K562 (cell line): Measurements from ENCODE around the gene GPR39. TPM values are rescaled to one million over a fixed set of nuclear protein-coding genes. Genes with fewer than 3 reads are reported as not detected.

Experiments
- ATAC-seq: fragments of 200-7000 bp; cut with Tn5 transposase; 3 replicates; pipeline ENCODE4 v1.9.1; 2020; ENCODE audit warnings: moderate library complexity
- BruUV-seq: library from RNA; stranded (reverse); fragments of 400-500 nt; replicated peaks from 2 replicates; lab custom pipeline; 2021; lab: Mats Ljungman, UMichigan
- CTCF ChIA-PET: fragments of 300-600 bp; formaldehyde crosslinking; extraction: SDS; loops from one replicate; lab custom pipeline; 2021; ENCODE audit warnings: low intra/inter-chr PET ratio; lab: Yijun Ruan, JAX
- POLR2A ChIA-PET: fragments of 300-600, 350-650 bp; sonication (Branson Sonifier 250); formaldehyde crosslinking; extraction: SDS; loops from one replicate; lab custom pipeline; 2021; ENCODE audit warnings: antibody characterized with exemption, inconsistent platforms; lab: Yijun Ruan, JAX
- DNase-seq, 4 experiments: peaks; one replicate each; pipeline versions ENCODE4 v3.0.0 to v3.0.0-alpha.2; 2011 to 2018; ENCODE audit warnings: low spot score in 3 of 4, mixed read lengths in 3 of 4; ENCODE audit errors: extremely low read depth in 1 of 4
- FAIRE-seq: peaks from 2 replicates; lab custom pipeline; 2011; peaks lifted over from hg19 to GRCh38; lab: Jason Lieb, UNC
- H2AFZ ChIP-seq: 2 replicates; pipeline ENCODE4 v1.6.0; 2011; ENCODE audit warnings: low read depth, low read length, control low read depth, inconsistent platforms
- H3K27ac ChIP-seq: fragments of 200-600 bp; 3 replicates; pipeline ENCODE4 v1.8.0; 2011; ENCODE audit warnings: low read depth, mild to moderate bottlenecking, control low read depth, inconsistent platforms, low read length, moderate library complexity, mixed read lengths; ENCODE audit errors: extremely low read depth
- H3K27me3 ChIP-seq, 2 experiments: fragments of 300-600 bp in 1 of 2; 2 replicates in 1 of 2; 3 replicates in 1 of 2; pipeline versions ENCODE4 v1.6.0 to v1.8.0; 2011; ENCODE audit warnings: inconsistent platforms in 2 of 2, low read length in 2 of 2, mild to moderate bottlenecking in 1 of 2, mixed read lengths in 1 of 2, moderate library complexity in 1 of 2; ENCODE audit not compliant: control insufficient read depth in 2 of 2, insufficient read depth in 2 of 2
- H3K36me3 ChIP-seq: fragments of 300-600 bp; 3 replicates; pipeline ENCODE4 v1.8.0; 2011; ENCODE audit warnings: mild to moderate bottlenecking, low read length, inconsistent platforms; ENCODE audit not compliant: control insufficient read depth, insufficient read depth
- H3K4me1 ChIP-seq, 2 experiments: fragments of 200-600 bp in 1 of 2; replicated peaks in 1 of 2; 2 replicates in 1 of 2; 3 replicates in 1 of 2; pipeline versions ENCODE4 v1.5.1 to v1.8.0; 2011; ENCODE audit warnings: inconsistent platforms in 2 of 2, low read length in 2 of 2, mild to moderate bottlenecking in 1 of 2, mixed read lengths in 1 of 2, moderate library complexity in 1 of 2; ENCODE audit not compliant: control insufficient read depth in 2 of 2, insufficient read depth in 2 of 2
- H3K4me2 ChIP-seq: 2 replicates; pipeline ENCODE4 v1.6.1; 2011; ENCODE audit warnings: low read length, control low read depth, inconsistent platforms, mixed read lengths; ENCODE audit not compliant: insufficient read depth
- H3K4me3 ChIP-seq: fragments of 200-600 bp; sonication (generic), shearing (Covaris generic); 2 replicates; pipeline ENCODE4 v1.5.1; 2016; ENCODE audit warnings: control low read depth, inconsistent platforms
- H3K79me2 ChIP-seq: fragments of 200-600 bp; 3 replicates; pipeline ENCODE4 v1.8.0; 2011; ENCODE audit warnings: low read length, inconsistent platforms; ENCODE audit not compliant: control insufficient read depth, insufficient read depth
- H3K9ac ChIP-seq, 2 experiments: 2 replicates each; pipeline versions ENCODE4 v1.6.0 to v1.6.1; 2011; ENCODE audit warnings: low read depth in 2 of 2, low read length in 2 of 2, control low read depth in 1 of 2, inconsistent platforms in 1 of 2, mild to moderate bottlenecking in 1 of 2, mixed read lengths in 1 of 2; ENCODE audit not compliant: insufficient read depth in 1 of 2
- H3K9me1 ChIP-seq: one replicate; pipeline ENCODE4 v1.6.0; 2011; ENCODE audit warnings: inconsistent platforms, mild to moderate bottlenecking, low read length, moderate library complexity; ENCODE audit not compliant: control insufficient read depth, insufficient read depth
- H3K9me3 ChIP-seq: replicated peaks from 2 replicates; pipeline ENCODE4 v1.5.1; 2011; ENCODE audit warnings: low read depth, low read length, inconsistent platforms; ENCODE audit not compliant: control insufficient read depth, insufficient read depth
- H4K20me1 ChIP-seq: replicated peaks from 2 replicates; pipeline ENCODE4 v1.6.1; 2011; ENCODE audit warnings: low read length, inconsistent platforms, mixed read lengths; ENCODE audit not compliant: control insufficient read depth, insufficient read depth
- FOXA1 ChIP-seq: fragments of 450-650 bp; IDR thresholded peaks from 2 replicates; pipeline ENCODE4 v1.6.1; 2016; ENCODE audit warnings: mild to moderate bottlenecking, borderline replicate concordance
- MCM7 ChIP-seq, 2 experiments: fragments of 450-650 bp; IDR thresholded peaks; 2 replicates each; pipeline ENCODE4 v1.6.1; 2016 to 2018
- WHSC1 ChIP-seq: IDR thresholded peaks from one replicate; pipeline ENCODE4 v1.6.1; 2012; ENCODE audit warnings: low read length, control low read depth, inconsistent platforms
- ZNF41 ChIP-seq: fragments of 250-450 bp; sonication (Bioruptor Pico); conservative IDR thresholded peaks from 2 replicates; pipeline ENCODE4 v1.4.0; 2020; ENCODE audit warnings: mild to moderate bottlenecking
- WGBS: fragments of 100-300 bp; shearing (Covaris generic); methylation state at CpG from one replicate; pipeline ENCODE4 v1.1.6; 2016; ENCODE audit warnings: low coverage, mixed read lengths; ENCODE audit not compliant: insufficient coverage; ENCODE audit errors: missing lambda C conversion rate; 5-methylcytosine and 5-hydroxymethylcytosine counted together
- in situ Hi-C: fragments of 300-500 bp; cut with MboI; formaldehyde crosslinking; loops from 4 replicates; pipeline ENCODE4 v1.15.0; 2018; ENCODE audit warnings: inconsistent platforms, mixed read lengths
- intact Hi-C: fragments of 100-400 bp; cut with micrococcal nuclease; formaldehyde crosslinking; loops from 2 replicates; pipeline ENCODE4 v1.14.2; 2022
- polyA plus RNA-seq, 8 experiments: library from polyadenylated mRNA; depleted of rRNA in 4 of 8; stranded (reverse) in 5 of 8; unstranded in 3 of 8; fragments of >200 nt; fragmentation: Nextera tagmentation in 2 of 8; fragmentation: Illumina TruSeq in 1 of 8; extraction: Ambion mirVana in 2 of 8; extraction: Trizol in 1 of 8; gene quantifications; 2 replicates each; pipeline versions ENCODE4 v1.2.1 to v1.2.3, GENCODE V29; 2011 to 2014; ENCODE audit warnings: inconsistent platforms in 1 of 8, missing spikeins in 1 of 8
- total RNA-seq, 7 experiments: library from RNA; depleted of rRNA in 6 of 7; stranded (reverse); fragments of >200 nt in 6 of 7; fragmentation: Illumina TruSeq in 2 of 7; extraction: Trizol in 2 of 7; gene quantifications; 2 replicates each; pipeline versions ENCODE4 v1.2.1 to v1.2.3, GENCODE V29; 2011 to 2021; ENCODE audit warnings: low replicate concordance in 1 of 7
- TF ChIP-seq, protein P1 (sequence below): fragments of 450-650 bp; IDR thresholded peaks from 2 replicates; pipeline ENCODE4 v1.6.1; 2016; ENCODE audit warnings: mild to moderate bottlenecking, moderate library complexity
- TF ChIP-seq, protein P2 (sequence below): fragments of 250-450 bp; sonication (Bioruptor Pico); IDR thresholded peaks from 2 replicates; pipeline ENCODE4 v1.5.0; 2020; ENCODE audit warnings: mild to moderate bottlenecking, borderline replicate concordance

The GPR39 gene
- total and polyA plus RNA-seq, 9 of the 15 experiments (the other 6 are each of a cell fraction or from before 2014, with no cell fraction given), result 0.04 TPM; not detected in 8

DNA sequence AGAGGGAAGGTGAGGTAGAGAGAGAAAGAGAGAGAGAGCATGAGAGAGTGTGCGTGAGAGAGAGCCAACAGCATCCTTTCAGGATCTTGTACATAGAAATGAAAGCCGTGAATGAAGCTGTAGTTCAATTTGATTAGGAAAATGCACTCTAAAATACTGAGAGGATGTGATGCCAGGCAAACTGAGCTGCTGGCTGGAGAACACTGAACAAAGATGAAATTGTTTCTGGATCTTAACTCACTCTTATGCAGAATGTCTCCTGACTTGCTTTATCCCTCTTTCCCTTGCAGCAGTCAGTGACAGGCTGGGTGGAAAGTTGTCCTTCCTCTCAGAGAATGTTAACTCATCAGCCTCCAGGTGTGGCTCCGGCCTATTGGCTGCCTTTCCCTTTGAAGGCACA is 242.7 kb downstream of the GPR39 start:
- H4K20me1 ChIP-seq, result no peaks in the 10 kb centered on the region
- no peak for FAIRE-seq
- WGBS, result 0% methylated on average over 3 of the region's 3 CpGs
- no peak overlapping the region for H3K27ac ChIP-seq
- no peak overlapping the region for H2AFZ ChIP-seq
- H3K9ac ChIP-seq, result no peak overlapping the region
- no peaks in the 10 kb centered on the region for H3K9me1 ChIP-seq
- DNase-seq, result no peak
- CTCF ChIA-PET, result no interaction called here
- no TSS peak for BruUV-seq
- no peak overlapping the region for H3K4me2 ChIP-seq
- in situ Hi-C loops (no loop called here), intact Hi-C loops (no loop called here)
- H3K9me3 ChIP-seq, result no peaks in the 10 kb centered on the region
- no peaks in the 10 kb centered on the region for H3K4me1 ChIP-seq
- H3K79me2 ChIP-seq, result no peaks in the 10 kb centered on the region
- no peak for TF ChIP-seq MCM7 (IDR thresholded peaks at IDR 0.05)
- TF ChIP-seq FOXA1, result no peak
- TF ChIP-seq WHSC1, result no peak
- TF ChIP-seq ZNF41 (CRISPR knock-in tag), result no peak
- TF ChIP-seq, protein P1, sequence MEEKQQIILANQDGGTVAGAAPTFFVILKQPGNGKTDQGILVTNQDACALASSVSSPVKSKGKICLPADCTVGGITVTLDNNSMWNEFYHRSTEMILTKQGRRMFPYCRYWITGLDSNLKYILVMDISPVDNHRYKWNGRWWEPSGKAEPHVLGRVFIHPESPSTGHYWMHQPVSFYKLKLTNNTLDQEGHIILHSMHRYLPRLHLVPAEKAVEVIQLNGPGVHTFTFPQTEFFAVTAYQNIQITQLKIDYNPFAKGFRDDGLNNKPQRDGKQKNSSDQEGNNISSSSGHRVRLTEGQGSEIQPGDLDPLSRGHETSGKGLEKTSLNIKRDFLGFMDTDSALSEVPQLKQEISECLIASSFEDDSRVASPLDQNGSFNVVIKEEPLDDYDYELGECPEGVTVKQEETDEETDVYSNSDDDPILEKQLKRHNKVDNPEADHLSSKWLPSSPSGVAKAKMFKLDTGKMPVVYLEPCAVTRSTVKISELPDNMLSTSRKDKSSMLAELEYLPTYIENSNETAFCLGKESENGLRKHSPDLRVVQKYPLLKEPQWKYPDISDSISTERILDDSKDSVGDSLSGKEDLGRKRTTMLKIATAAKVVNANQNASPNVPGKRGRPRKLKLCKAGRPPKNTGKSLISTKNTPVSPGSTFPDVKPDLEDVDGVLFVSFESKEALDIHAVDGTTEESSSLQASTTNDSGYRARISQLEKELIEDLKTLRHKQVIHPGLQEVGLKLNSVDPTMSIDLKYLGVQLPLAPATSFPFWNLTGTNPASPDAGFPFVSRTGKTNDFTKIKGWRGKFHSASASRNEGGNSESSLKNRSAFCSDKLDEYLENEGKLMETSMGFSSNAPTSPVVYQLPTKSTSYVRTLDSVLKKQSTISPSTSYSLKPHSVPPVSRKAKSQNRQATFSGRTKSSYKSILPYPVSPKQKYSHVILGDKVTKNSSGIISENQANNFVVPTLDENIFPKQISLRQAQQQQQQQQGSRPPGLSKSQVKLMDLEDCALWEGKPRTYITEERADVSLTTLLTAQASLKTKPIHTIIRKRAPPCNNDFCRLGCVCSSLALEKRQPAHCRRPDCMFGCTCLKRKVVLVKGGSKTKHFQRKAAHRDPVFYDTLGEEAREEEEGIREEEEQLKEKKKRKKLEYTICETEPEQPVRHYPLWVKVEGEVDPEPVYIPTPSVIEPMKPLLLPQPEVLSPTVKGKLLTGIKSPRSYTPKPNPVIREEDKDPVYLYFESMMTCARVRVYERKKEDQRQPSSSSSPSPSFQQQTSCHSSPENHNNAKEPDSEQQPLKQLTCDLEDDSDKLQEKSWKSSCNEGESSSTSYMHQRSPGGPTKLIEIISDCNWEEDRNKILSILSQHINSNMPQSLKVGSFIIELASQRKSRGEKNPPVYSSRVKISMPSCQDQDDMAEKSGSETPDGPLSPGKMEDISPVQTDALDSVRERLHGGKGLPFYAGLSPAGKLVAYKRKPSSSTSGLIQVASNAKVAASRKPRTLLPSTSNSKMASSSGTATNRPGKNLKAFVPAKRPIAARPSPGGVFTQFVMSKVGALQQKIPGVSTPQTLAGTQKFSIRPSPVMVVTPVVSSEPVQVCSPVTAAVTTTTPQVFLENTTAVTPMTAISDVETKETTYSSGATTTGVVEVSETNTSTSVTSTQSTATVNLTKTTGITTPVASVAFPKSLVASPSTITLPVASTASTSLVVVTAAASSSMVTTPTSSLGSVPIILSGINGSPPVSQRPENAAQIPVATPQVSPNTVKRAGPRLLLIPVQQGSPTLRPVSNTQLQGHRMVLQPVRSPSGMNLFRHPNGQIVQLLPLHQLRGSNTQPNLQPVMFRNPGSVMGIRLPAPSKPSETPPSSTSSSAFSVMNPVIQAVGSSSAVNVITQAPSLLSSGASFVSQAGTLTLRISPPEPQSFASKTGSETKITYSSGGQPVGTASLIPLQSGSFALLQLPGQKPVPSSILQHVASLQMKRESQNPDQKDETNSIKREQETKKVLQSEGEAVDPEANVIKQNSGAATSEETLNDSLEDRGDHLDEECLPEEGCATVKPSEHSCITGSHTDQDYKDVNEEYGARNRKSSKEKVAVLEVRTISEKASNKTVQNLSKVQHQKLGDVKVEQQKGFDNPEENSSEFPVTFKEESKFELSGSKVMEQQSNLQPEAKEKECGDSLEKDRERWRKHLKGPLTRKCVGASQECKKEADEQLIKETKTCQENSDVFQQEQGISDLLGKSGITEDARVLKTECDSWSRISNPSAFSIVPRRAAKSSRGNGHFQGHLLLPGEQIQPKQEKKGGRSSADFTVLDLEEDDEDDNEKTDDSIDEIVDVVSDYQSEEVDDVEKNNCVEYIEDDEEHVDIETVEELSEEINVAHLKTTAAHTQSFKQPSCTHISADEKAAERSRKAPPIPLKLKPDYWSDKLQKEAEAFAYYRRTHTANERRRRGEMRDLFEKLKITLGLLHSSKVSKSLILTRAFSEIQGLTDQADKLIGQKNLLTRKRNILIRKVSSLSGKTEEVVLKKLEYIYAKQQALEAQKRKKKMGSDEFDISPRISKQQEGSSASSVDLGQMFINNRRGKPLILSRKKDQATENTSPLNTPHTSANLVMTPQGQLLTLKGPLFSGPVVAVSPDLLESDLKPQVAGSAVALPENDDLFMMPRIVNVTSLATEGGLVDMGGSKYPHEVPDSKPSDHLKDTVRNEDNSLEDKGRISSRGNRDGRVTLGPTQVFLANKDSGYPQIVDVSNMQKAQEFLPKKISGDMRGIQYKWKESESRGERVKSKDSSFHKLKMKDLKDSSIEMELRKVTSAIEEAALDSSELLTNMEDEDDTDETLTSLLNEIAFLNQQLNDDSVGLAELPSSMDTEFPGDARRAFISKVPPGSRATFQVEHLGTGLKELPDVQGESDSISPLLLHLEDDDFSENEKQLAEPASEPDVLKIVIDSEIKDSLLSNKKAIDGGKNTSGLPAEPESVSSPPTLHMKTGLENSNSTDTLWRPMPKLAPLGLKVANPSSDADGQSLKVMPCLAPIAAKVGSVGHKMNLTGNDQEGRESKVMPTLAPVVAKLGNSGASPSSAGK, result no peak
- TF ChIP-seq, protein P2, sequence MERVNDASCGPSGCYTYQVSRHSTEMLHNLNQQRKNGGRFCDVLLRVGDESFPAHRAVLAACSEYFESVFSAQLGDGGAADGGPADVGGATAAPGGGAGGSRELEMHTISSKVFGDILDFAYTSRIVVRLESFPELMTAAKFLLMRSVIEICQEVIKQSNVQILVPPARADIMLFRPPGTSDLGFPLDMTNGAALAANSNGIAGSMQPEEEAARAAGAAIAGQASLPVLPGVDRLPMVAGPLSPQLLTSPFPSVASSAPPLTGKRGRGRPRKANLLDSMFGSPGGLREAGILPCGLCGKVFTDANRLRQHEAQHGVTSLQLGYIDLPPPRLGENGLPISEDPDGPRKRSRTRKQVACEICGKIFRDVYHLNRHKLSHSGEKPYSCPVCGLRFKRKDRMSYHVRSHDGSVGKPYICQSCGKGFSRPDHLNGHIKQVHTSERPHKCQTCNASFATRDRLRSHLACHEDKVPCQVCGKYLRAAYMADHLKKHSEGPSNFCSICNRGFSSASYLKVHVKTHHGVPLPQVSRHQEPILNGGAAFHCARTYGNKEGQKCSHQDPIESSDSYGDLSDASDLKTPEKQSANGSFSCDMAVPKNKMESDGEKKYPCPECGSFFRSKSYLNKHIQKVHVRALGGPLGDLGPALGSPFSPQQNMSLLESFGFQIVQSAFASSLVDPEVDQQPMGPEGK (CRISPR knock-in tag), result no peak
- POLR2A ChIA-PET, result interaction anchor here (0.6 kb wide), 1 partner anchor 1169 kb away, joined by 3 read pairs; no protein-coding TSS in a partner anchor
- H3K36me3 ChIP-seq, result no peaks in the 10 kb centered on the region
- H3K4me3 ChIP-seq, result no peak overlapping the region
- no peaks in the 10 kb centered on the region for H3K27me3 ChIP-seq
- ATAC-seq, result no peak
